ENCODE results near the gene ADAMTSL2. TPM values are rescaled to one million over a fixed set of nuclear protein-coding genes. Genes with fewer than 3 reads are reported as not detected.

Gene ADAMTSL2
- total RNA-seq, 2 donors from 2014 or later: 4.9 to 27.7 TPM

- Histone ChIP-seq H3K4me1 (peaks cover 0 to 41% of the 10 kb centered on the region in 2 donors), H3K36me3 (no peaks in the 10 kb centered on the region), H3K27me3 (no peaks in the 10 kb centered on the region), H3K9me3 (no peaks in the 10 kb centered on the region), H3K27ac (no peak overlapping the region), H3K4me3 (no peak overlapping the region)
- TF ChIP-seq, protein P1, sequence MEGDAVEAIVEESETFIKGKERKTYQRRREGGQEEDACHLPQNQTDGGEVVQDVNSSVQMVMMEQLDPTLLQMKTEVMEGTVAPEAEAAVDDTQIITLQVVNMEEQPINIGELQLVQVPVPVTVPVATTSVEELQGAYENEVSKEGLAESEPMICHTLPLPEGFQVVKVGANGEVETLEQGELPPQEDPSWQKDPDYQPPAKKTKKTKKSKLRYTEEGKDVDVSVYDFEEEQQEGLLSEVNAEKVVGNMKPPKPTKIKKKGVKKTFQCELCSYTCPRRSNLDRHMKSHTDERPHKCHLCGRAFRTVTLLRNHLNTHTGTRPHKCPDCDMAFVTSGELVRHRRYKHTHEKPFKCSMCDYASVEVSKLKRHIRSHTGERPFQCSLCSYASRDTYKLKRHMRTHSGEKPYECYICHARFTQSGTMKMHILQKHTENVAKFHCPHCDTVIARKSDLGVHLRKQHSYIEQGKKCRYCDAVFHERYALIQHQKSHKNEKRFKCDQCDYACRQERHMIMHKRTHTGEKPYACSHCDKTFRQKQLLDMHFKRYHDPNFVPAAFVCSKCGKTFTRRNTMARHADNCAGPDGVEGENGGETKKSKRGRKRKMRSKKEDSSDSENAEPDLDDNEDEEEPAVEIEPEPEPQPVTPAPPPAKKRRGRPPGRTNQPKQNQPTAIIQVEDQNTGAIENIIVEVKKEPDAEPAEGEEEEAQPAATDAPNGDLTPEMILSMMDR (IDR thresholded peaks at IDR 0.05): no peak
- no peak for DNase-seq (ENCODE audit: low spot score)
Observed at GRCh38 chr9:133511607-133512006, 22.9 kb upstream of the ADAMTSL2 start.

GRCh38 chr9:133512253-133513213 lies 22.0 kb upstream of the ADAMTSL2 start:
- Histone ChIP-seq H3K27me3 (no peaks in the 10 kb centered on the region), H3K27ac (no peak overlapping the region), H3K4me1 (peaks cover 0 to 36% of the 10 kb centered on the region in 2 donors), H3K9me3 (no peaks in the 10 kb centered on the region), H3K36me3 (no peaks in the 10 kb centered on the region), H3K4me3 (no peak overlapping the region)
- no peak for DNase-seq (ENCODE audit: low spot score)
- TF ChIP-seq, protein P1 (IDR thresholded peaks at IDR 0.05): no peak

GRCh38 chr9:133513214-133514100 lies 21.0 kb upstream of the ADAMTSL2 start:
- TF ChIP-seq, protein P1 (IDR thresholded peaks at IDR 0.05): no peak
- peaks cover 0 to 36% of the 10 kb centered on the region in 2 donors for H3K4me1 ChIP-seq
- no peak overlapping the region for H3K4me3 ChIP-seq
- H3K36me3 ChIP-seq: no peaks in the 10 kb centered on the region
- H3K27me3 ChIP-seq: no peaks in the 10 kb centered on the region
- no peaks in the 10 kb centered on the region for H3K9me3 ChIP-seq
- H3K27ac ChIP-seq: no peak overlapping the region
- no peak for DNase-seq (ENCODE audit: low spot score)

- Histone ChIP-seq H3K4me3 (no peak overlapping the region), H3K4me1 (peaks cover 0 to 26% of the 10 kb centered on the region in 2 donors), H3K27ac (no peak overlapping the region), H3K9me3 (no peaks in the 10 kb centered on the region), H3K36me3 (no peaks in the 10 kb centered on the region), H3K27me3 (no peaks in the 10 kb centered on the region)
- TF ChIP-seq, protein P1 (IDR thresholded peaks at IDR 0.05): no peak
- DNase-seq (ENCODE audit: low spot score): peak; percentile 85
Observed at GRCh38 chr9:133514460-133515239, 19.9 kb upstream of the ADAMTSL2 start.

GRCh38 chr9:133515240-133515610 lies 19.3 kb upstream of the ADAMTSL2 start:
- H3K9me3 ChIP-seq: no peaks in the 10 kb centered on the region
- no peak for DNase-seq (ENCODE audit: low spot score)
- no peak overlapping the region for H3K27ac ChIP-seq
- TF ChIP-seq, protein P1 (IDR thresholded peaks at IDR 0.05): no peak
- no peaks in the 10 kb centered on the region for H3K27me3 ChIP-seq
- H3K4me1 ChIP-seq: peaks cover 0 to 22% of the 10 kb centered on the region in 2 donors
- H3K36me3 ChIP-seq: no peaks in the 10 kb centered on the region
- no peak overlapping the region for H3K4me3 ChIP-seq
